Trophoblast cell (in vitro differentiated cells and primary cell): Measurements from ENCODE around the gene NUP93.

Experiments
- DNase-seq, 2 donors: peaks; one replicate each; pipeline ENCODE4 v3.0.0-alpha.2; 2016
- H2AFZ ChIP-seq: 2 replicates; pipeline ENCODE4 v1.6.1; 2013; ENCODE audit warnings: low read length, moderate library complexity, mild to moderate bottlenecking; ENCODE audit not compliant: insufficient read depth, poor library complexity
- H2AK5ac ChIP-seq: 2 replicates; pipeline ENCODE4 v1.6.1; 2013; ENCODE audit warnings: mild to moderate bottlenecking, low read length
- H2BK120ac ChIP-seq: 2 replicates; pipeline ENCODE4 v1.6.1; 2013; ENCODE audit warnings: low read length, mild to moderate bottlenecking, moderate library complexity; ENCODE audit not compliant: insufficient read depth, poor library complexity
- H2BK12ac ChIP-seq: 2 replicates; pipeline ENCODE4 v1.6.1; 2013; ENCODE audit warnings: mild to moderate bottlenecking, low read length, moderate library complexity
- H2BK5ac ChIP-seq: 2 replicates; pipeline ENCODE4 v1.6.1; 2013; ENCODE audit warnings: low read length, low read depth, moderate library complexity, mild to moderate bottlenecking; ENCODE audit not compliant: poor library complexity
- H3K14ac ChIP-seq: 2 replicates; pipeline ENCODE4 v1.6.1; 2013; ENCODE audit warnings: mild to moderate bottlenecking, low read length
- H3K18ac ChIP-seq: 2 replicates; pipeline ENCODE4 v1.6.1; 2013; ENCODE audit warnings: mild to moderate bottlenecking, low read length
- H3K23ac ChIP-seq: 2 replicates; pipeline ENCODE4 v1.6.1; 2013; ENCODE audit warnings: low read length
- H3K27ac ChIP-seq: 2 replicates; pipeline ENCODE4 v1.5.1; 2013; ENCODE audit warnings: low read depth, mild to moderate bottlenecking, inconsistent platforms, low read length, moderate library complexity
- H3K27me3 ChIP-seq: 2 replicates; pipeline ENCODE4 v1.6.1; 2013; ENCODE audit warnings: inconsistent platforms, mild to moderate bottlenecking, low read length, moderate library complexity; ENCODE audit not compliant: insufficient read depth
- H3K36me3 ChIP-seq, 2 experiments: 1 replicate in 1 of 2; 2 replicates in 1 of 2; pipeline ENCODE4 v1.6.1; 2013; ENCODE audit warnings: low read length in 2 of 2, mild to moderate bottlenecking in 2 of 2, moderate library complexity in 1 of 2; ENCODE audit not compliant: insufficient read depth in 2 of 2, control insufficient read depth in 1 of 2
- H3K4ac ChIP-seq: 2 replicates; pipeline ENCODE4 v1.6.1; 2013; ENCODE audit warnings: low read depth, mild to moderate bottlenecking, low read length, moderate library complexity
- H3K4me1 ChIP-seq, 2 experiments: 1 replicate in 1 of 2; 2 replicates in 1 of 2; pipeline ENCODE4 v1.6.1; 2013; ENCODE audit warnings: low read length in 2 of 2, mild to moderate bottlenecking in 2 of 2, moderate library complexity in 1 of 2; ENCODE audit not compliant: insufficient read depth in 2 of 2, control insufficient read depth in 1 of 2
- H3K4me2 ChIP-seq: 2 replicates; pipeline ENCODE4 v1.6.1; 2013; ENCODE audit warnings: inconsistent platforms, mild to moderate bottlenecking, low read length, moderate library complexity
- H3K4me3 ChIP-seq: 2 replicates; pipeline ENCODE4 v1.5.1; 2013; ENCODE audit warnings: mild to moderate bottlenecking, low read depth, low read length, inconsistent platforms
- H3K79me1 ChIP-seq: one replicate; pipeline ENCODE4 v1.6.1; 2013; ENCODE audit warnings: low read length
- H3K79me2 ChIP-seq: 2 replicates; pipeline ENCODE4 v1.6.1; 2013; ENCODE audit warnings: low read length, mild to moderate bottlenecking; ENCODE audit not compliant: control insufficient read depth, insufficient read depth, poor library complexity
- H3K9ac ChIP-seq: 2 replicates; pipeline ENCODE4 v1.6.1; 2013; ENCODE audit warnings: mild to moderate bottlenecking, low read length
- H3K9me3 ChIP-seq: 2 replicates; pipeline ENCODE4 v1.6.1; 2013; ENCODE audit warnings: low read depth, mild to moderate bottlenecking, control low read depth, inconsistent platforms, low read length; ENCODE audit not compliant: insufficient read depth
- H4K12ac ChIP-seq: 2 replicates; pipeline ENCODE4 v1.6.1; 2013; ENCODE audit warnings: low read depth, mild to moderate bottlenecking, low read length, moderate library complexity
- H4K8ac ChIP-seq: 2 replicates; pipeline ENCODE4 v1.6.1; 2013; ENCODE audit warnings: low read depth, mild to moderate bottlenecking, low read length, moderate library complexity
- H4K91ac ChIP-seq: one replicate; pipeline ENCODE4 v1.6.1; 2013; ENCODE audit warnings: low read depth, mild to moderate bottlenecking, low read length, moderate library complexity
- WGBS: extraction: QIAGEN DNeasy Blood & Tissue Kit; methylation state at CpG from one replicate; pipeline ENCODE4 v1.1.7; 2013; ENCODE audit warnings: missing lambda C conversion rate; ENCODE audit not compliant: insufficient read length, insufficient coverage; ENCODE audit errors: extremely low coverage; 5-methylcytosine and 5-hydroxymethylcytosine counted together

Gene NUP93

GRCh38 chr16:56885446-56886162 lies 155.7 kb downstream of the NUP93 start:
- Histone ChIP-seq H3K9me3 (peaks cover 8% of the 10 kb centered on the region), H3K18ac (no peak overlapping the region), H3K79me2 (no peaks in the 10 kb centered on the region), H3K4ac (no peak overlapping the region), H3K79me1 (no peaks in the 10 kb centered on the region), H2BK120ac (no peak overlapping the region), H3K23ac (no peak overlapping the region), H3K4me3 (no peak overlapping the region), H3K14ac (no peak overlapping the region), H4K91ac (no peak overlapping the region), H2BK5ac (no peak overlapping the region), H3K27ac (no peak overlapping the region), H3K4me1 (no peaks in the 10 kb centered on the region), H3K36me3 (no peaks in the 10 kb centered on the region), H4K12ac (no peak overlapping the region), H2AK5ac (no peak overlapping the region), H3K4me2 (no peak overlapping the region), H3K27me3 (no peaks in the 10 kb centered on the region), H2AFZ (no peak overlapping the region), H2BK12ac (no peak overlapping the region), H4K8ac (no peak overlapping the region), H3K9ac (no peak overlapping the region)
- DNase-seq = no peak
- WGBS = no CpG with 5 or more reads among the region's 9 CpGs

GRCh38 chr16:56886296-56886695 lies 156.4 kb downstream of the NUP93 start:
- H3K79me1 ChIP-seq = no peaks in the 10 kb centered on the region
- H3K18ac ChIP-seq = no peak overlapping the region
- no peak overlapping the region for H3K23ac ChIP-seq
- H3K14ac ChIP-seq = no peak overlapping the region
- H3K36me3 ChIP-seq = no peaks in the 10 kb centered on the region
- H3K27ac ChIP-seq = no peak overlapping the region
- H4K12ac ChIP-seq = no peak overlapping the region
- H3K4me3 ChIP-seq = no peak overlapping the region
- H2BK5ac ChIP-seq = no peak overlapping the region
- no peak overlapping the region for H4K8ac ChIP-seq
- H3K79me2 ChIP-seq = no peaks in the 10 kb centered on the region
- H3K27me3 ChIP-seq = no peaks in the 10 kb centered on the region
- H3K4ac ChIP-seq = no peak overlapping the region
- no peak for DNase-seq
- no peak overlapping the region for H2AFZ ChIP-seq
- WGBS = no CpG with 5 or more reads among the region's 12 CpGs
- H3K4me2 ChIP-seq = no peak overlapping the region
- H2BK120ac ChIP-seq = no peak overlapping the region
- no peaks in the 10 kb centered on the region for H3K4me1 ChIP-seq
- H4K91ac ChIP-seq = no peak overlapping the region
- H3K9me3 ChIP-seq = peaks cover 8% of the 10 kb centered on the region
- peak overlapping the region; percentile 58 for H2AK5ac ChIP-seq
- no peak overlapping the region for H2BK12ac ChIP-seq
- no peak overlapping the region for H3K9ac ChIP-seq

GRCh38 chr16:56886826-56887225 lies 156.9 kb downstream of the NUP93 start:
- Histone ChIP-seq H3K9me3 (peaks cover 8% of the 10 kb centered on the region), H2AFZ (no peak overlapping the region), H3K4me1 (no peaks in the 10 kb centered on the region), H3K23ac (no peak overlapping the region), H4K8ac (no peak overlapping the region), H2BK120ac (no peak overlapping the region), H3K79me1 (no peaks in the 10 kb centered on the region), H3K4me3 (no peak overlapping the region), H3K79me2 (no peaks in the 10 kb centered on the region), H3K36me3 (no peaks in the 10 kb centered on the region), H4K12ac (no peak overlapping the region), H3K18ac (no peak overlapping the region), H3K4me2 (no peak overlapping the region), H3K27me3 (no peaks in the 10 kb centered on the region), H3K27ac (no peak overlapping the region), H2BK5ac (no peak overlapping the region), H3K4ac (no peak overlapping the region), H3K14ac (no peak overlapping the region), H2AK5ac (no peak overlapping the region), H4K91ac (no peak overlapping the region), H2BK12ac (no peak overlapping the region), H3K9ac (no peak overlapping the region)
- whole genome bisulfite sequencing = no CpG with 5 or more reads among the region's 9 CpGs
- no peak for DNase-seq

- H3K4ac ChIP-seq = no peak overlapping the region
- H3K14ac ChIP-seq = no peak overlapping the region
- H4K8ac ChIP-seq = no peak overlapping the region
- H2AK5ac ChIP-seq = no peak overlapping the region
- H3K27ac ChIP-seq = no peak overlapping the region
- H3K23ac ChIP-seq = no peak overlapping the region
- no peak overlapping the region for H3K18ac ChIP-seq
- no peaks in the 10 kb centered on the region for H3K27me3 ChIP-seq
- DNase-seq = no peak
- H2BK12ac ChIP-seq = no peak overlapping the region
- H4K12ac ChIP-seq = no peak overlapping the region
- H3K9ac ChIP-seq = no peak overlapping the region
- no peaks in the 10 kb centered on the region for H3K4me1 ChIP-seq
- H3K79me1 ChIP-seq = no peaks in the 10 kb centered on the region
- no peak overlapping the region for H2BK5ac ChIP-seq
- no CpG with 5 or more reads among the region's 7 CpGs for WGBS
- H3K79me2 ChIP-seq = no peaks in the 10 kb centered on the region
- no peak overlapping the region for H3K4me3 ChIP-seq
- H2BK120ac ChIP-seq = no peak overlapping the region
- peaks cover 7% of the 10 kb centered on the region for H3K9me3 ChIP-seq
- no peak overlapping the region for H2AFZ ChIP-seq
- no peak overlapping the region for H4K91ac ChIP-seq
- no peak overlapping the region for H3K4me2 ChIP-seq
- no peaks in the 10 kb centered on the region for H3K36me3 ChIP-seq
These were observed 158.9 kb downstream of the NUP93 start for GRCh38 chr16:56888806-56889205.
